ENCODE measurements around the gene ACAN. TPM values are rescaled to one million over a fixed set of nuclear protein-coding genes. Genes with fewer than 3 reads are reported as not detected.

Gene ACAN
- polyA plus RNA-seq, 3 donors = not detected

DNA sequence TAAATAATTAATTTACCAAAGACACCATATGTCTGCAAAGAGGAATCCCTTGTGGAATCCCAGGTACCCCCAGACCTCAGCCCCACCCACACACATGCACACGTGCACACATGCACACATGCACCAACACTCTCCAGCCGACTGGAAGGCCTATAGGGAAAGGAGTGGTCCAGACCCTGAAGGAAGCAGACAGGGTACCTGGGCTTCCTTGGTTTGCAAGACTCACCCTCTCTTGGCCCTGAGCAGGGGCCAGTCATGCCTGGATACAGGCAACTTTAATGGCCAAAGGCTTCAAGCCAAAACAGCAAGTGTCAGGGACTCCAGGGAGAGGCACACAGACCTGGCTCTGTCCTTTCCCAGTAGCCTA lies 101.0 kb downstream of the ACAN start:
- Mint-ChIP-seq H3K27me3 (ENCODE audit: low read depth in 3 of 3) (peaks cover 0 to 2% (median 0%) of the 10 kb centered on the region in 3 donors), H3K4me3 (no peak overlapping the region), H3K36me3 (no peaks in the 10 kb centered on the region), H3K4me1 (peaks cover 2% of the 10 kb centered on the region), H3K27ac (no peak overlapping the region), H3K9me3 (no peaks in the 10 kb centered on the region)
- Histone ChIP-seq H3K4me2 (replicated peaks; ENCODE audit: extremely low read depth, low read length, poor library complexity, severe bottlenecking) (no peak overlapping the region), H3K27me3 (ENCODE audit: control insufficient read depth in 2 of 2, insufficient read depth in 2 of 2, low read length in 2 of 2) (no peaks in the 10 kb centered on the region), H2AFZ (ENCODE audit: insufficient read depth, low read depth, low read length, poor library complexity, severe bottlenecking) (peak overlapping the region; percentile 35), H4K20me1 (ENCODE audit: insufficient read depth, low read length) (no peaks in the 10 kb centered on the region), H3K4me1 (ENCODE audit: control insufficient read depth in 1 of 2, insufficient read depth in 2 of 2, low read length in 2 of 2) (no peaks in the 10 kb centered on the region), H3K9me3 (replicated peaks in 1 of 2; ENCODE audit: control insufficient read depth in 1 of 2, insufficient read depth in 1 of 2, low read length in 2 of 2) (no peaks in the 10 kb centered on the region), H3K79me2 (ENCODE audit: insufficient read depth, low read length) (no peaks in the 10 kb centered on the region), H3K9ac (ENCODE audit: insufficient read depth, low read length, poor library complexity, severe bottlenecking) (no peak overlapping the region), H3K4me3 (replicated peaks in 1 of 3; ENCODE audit: low read depth in 2 of 3, low read length in 3 of 3) (no peak overlapping the region), H3K36me3 (replicated peaks in 1 of 2; ENCODE audit: control insufficient read depth in 1 of 2, insufficient read depth in 2 of 2, low read length in 2 of 2) (no peaks in the 10 kb centered on the region), H3K27ac (ENCODE audit: low read depth in 1 of 2, low read length in 2 of 2) (no peak overlapping the region)
- DNase-seq = no peak
- TF ChIP-seq, protein P1, sequence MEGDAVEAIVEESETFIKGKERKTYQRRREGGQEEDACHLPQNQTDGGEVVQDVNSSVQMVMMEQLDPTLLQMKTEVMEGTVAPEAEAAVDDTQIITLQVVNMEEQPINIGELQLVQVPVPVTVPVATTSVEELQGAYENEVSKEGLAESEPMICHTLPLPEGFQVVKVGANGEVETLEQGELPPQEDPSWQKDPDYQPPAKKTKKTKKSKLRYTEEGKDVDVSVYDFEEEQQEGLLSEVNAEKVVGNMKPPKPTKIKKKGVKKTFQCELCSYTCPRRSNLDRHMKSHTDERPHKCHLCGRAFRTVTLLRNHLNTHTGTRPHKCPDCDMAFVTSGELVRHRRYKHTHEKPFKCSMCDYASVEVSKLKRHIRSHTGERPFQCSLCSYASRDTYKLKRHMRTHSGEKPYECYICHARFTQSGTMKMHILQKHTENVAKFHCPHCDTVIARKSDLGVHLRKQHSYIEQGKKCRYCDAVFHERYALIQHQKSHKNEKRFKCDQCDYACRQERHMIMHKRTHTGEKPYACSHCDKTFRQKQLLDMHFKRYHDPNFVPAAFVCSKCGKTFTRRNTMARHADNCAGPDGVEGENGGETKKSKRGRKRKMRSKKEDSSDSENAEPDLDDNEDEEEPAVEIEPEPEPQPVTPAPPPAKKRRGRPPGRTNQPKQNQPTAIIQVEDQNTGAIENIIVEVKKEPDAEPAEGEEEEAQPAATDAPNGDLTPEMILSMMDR (IDR thresholded peaks at IDR 0.05) = no peak
- WGBS (ENCODE audit: insufficient coverage) = 100% methylated on average over 1 of the region's 2 CpGs
- intact Hi-C loops (cut with micrococcal nuclease) = loop anchor here (2.0 to 10.0 kb wide), 3 partner anchors 111 to 273 kb away; no protein-coding TSS in a partner anchor

DNA sequence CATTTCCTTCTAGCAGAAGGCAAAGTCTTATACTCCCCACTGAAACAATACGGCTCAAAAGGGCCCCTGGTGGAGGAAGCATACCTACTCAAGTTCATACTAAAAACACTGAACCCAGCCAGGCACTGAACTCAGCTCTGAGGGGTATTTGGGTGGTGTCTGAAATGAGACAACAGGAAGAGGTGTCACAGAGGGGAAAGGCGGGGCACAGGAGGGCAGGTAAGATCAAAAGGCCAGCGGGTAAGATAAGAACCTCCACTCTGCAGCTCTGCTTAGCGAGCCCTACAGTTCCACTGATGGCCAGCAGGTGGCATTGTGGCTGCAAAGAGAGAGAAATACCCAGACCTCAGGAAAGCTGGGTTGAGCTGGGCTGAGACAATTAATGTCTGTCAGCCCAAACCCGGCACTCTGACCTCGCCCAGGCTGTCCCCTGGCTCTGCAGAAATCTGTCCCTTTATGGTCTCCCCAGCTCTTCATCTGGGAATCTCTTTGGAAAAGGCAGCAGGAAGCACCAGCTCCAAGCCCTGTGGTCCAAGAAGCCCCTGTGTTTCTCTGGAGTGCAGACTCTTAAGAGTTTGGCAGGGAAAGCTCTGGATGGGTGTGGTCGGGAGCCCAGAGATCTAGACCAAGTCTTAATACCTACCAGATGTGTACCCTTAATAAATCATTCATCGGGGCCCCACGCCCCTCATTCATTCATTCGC lies 101.5 kb downstream of the ACAN start:
- H3K36me3 Mint-ChIP-seq = no peaks in the 10 kb centered on the region
- peak; percentile 25 to 43 (median 43) for DNase-seq
- no peaks in the 10 kb centered on the region for H3K36me3 ChIP-seq (replicated peaks in 1 of 2; ENCODE audit: control insufficient read depth in 1 of 2, insufficient read depth in 2 of 2, low read length in 2 of 2)
- peak overlapping the region; percentile 35 for H2AFZ ChIP-seq (ENCODE audit: insufficient read depth, low read depth, low read length, poor library complexity, severe bottlenecking)
- H4K20me1 ChIP-seq (ENCODE audit: insufficient read depth, low read length) = no peaks in the 10 kb centered on the region
- H3K79me2 ChIP-seq (ENCODE audit: insufficient read depth, low read length) = no peaks in the 10 kb centered on the region
- H3K4me1 Mint-ChIP-seq = peaks cover 2% of the 10 kb centered on the region
- no peak overlapping the region for H3K4me2 ChIP-seq (replicated peaks; ENCODE audit: extremely low read depth, low read length, poor library complexity, severe bottlenecking)
- peaks cover 0 to 2% (median 0%) of the 10 kb centered on the region in 3 donors for H3K27me3 Mint-ChIP-seq (ENCODE audit: low read depth in 3 of 3)
- TF ChIP-seq, protein P1 (IDR thresholded peaks at IDR 0.05) = peak; percentile 95
- H3K4me1 ChIP-seq (ENCODE audit: control insufficient read depth in 1 of 2, insufficient read depth in 2 of 2, low read length in 2 of 2) = no peaks in the 10 kb centered on the region
- 44% methylated on average over 8 of the region's 10 CpGs for WGBS (ENCODE audit: insufficient coverage)
- H3K9me3 ChIP-seq (replicated peaks in 1 of 2; ENCODE audit: control insufficient read depth in 1 of 2, insufficient read depth in 1 of 2, low read length in 2 of 2) = no peaks in the 10 kb centered on the region
- H3K9ac ChIP-seq (ENCODE audit: insufficient read depth, low read length, poor library complexity, severe bottlenecking) = no peak overlapping the region
- no peaks in the 10 kb centered on the region for H3K27me3 ChIP-seq (ENCODE audit: control insufficient read depth in 2 of 2, insufficient read depth in 2 of 2, low read length in 2 of 2)
- H3K9me3 Mint-ChIP-seq = no peaks in the 10 kb centered on the region
- H3K27ac ChIP-seq (ENCODE audit: low read depth in 1 of 2, low read length in 2 of 2) = no peak overlapping the region
- H3K27ac Mint-ChIP-seq = peak overlapping the region in 2 of 7 donors; percentile 38 to 74
- intact Hi-C loops (cut with micrococcal nuclease) = loop anchor here (2.0 to 10.0 kb wide), 3 partner anchors 110 to 272 kb away; no protein-coding TSS in a partner anchor
- no peak overlapping the region for H3K4me3 ChIP-seq (replicated peaks in 1 of 3; ENCODE audit: low read depth in 2 of 3, low read length in 3 of 3)
- no peak overlapping the region for H3K4me3 Mint-ChIP-seq

Data from CD14-positive monocyte (primary cell).